Right lobe of liver (tissue), 4 donors: ENCODE measurements around the gene SEMA4A.

Experiments
- CTCF ChIP-seq, 4 donors: fragments of 200-600 bp in 3 of 4; fragments of 450-650 bp in 1 of 4; IDR thresholded peaks; one replicate each; pipeline versions ENCODE4 v1.5.1 to v1.8.0; 2016 to 2022; ENCODE audit warnings: antibody characterized with exemption in 4 of 4, mild to moderate bottlenecking in 2 of 4
- POLR2A ChIP-seq: fragments of 450-650 bp; IDR thresholded peaks from one replicate; pipeline ENCODE4 v1.6.1; 2017; ENCODE audit warnings: antibody characterized with exemption, mild to moderate bottlenecking
- donor health status: DM: no; HTN: no; CAD: no.
- donor health status: DM: no; HTN: no; CAD: no.
- donor health status: DM: no; HTN: yes; CAD: no.

- TF ChIP-seq CTCF (IDR thresholded peaks at IDR 0.05) = no peak
- no peak for TF ChIP-seq POLR2A
Observed at GRCh38 chr1:156117414-156118176, 35.8 kb upstream of the SEMA4A start.
